Ishikawa (cell line): ENCODE results near the gene CERT1.

Experiments
- CEBPB ChIP-seq: IDR thresholded peaks from 2 replicates; pipeline ENCODE4 v1.6.1; 2012
- CREB1 ChIP-seq: IDR thresholded peaks from 2 replicates; pipeline ENCODE4 v1.6.1; 2012; ENCODE audit warnings: low read depth
- EGR1 ChIP-seq: IDR thresholded peaks from 2 replicates; pipeline ENCODE4 v1.6.1; 2012
- EP300 ChIP-seq: IDR thresholded peaks from 2 replicates; pipeline ENCODE4 v1.6.1; 2012; ENCODE audit warnings: borderline replicate concordance
- FOXM1 ChIP-seq: IDR thresholded peaks from 2 replicates; pipeline ENCODE4 v1.6.1; 2012; ENCODE audit warnings: low read depth, borderline replicate concordance
- NFIC ChIP-seq: IDR thresholded peaks from 2 replicates; pipeline ENCODE4 v1.6.1; 2012
- RAD21 ChIP-seq: IDR thresholded peaks from 2 replicates; pipeline ENCODE4 v1.6.1; 2012; ENCODE audit warnings: low read depth
- TAF1 ChIP-seq: IDR thresholded peaks from 2 replicates; pipeline ENCODE4 v1.6.1; 2012; ENCODE audit warnings: low read depth, mild to moderate bottlenecking
- TCF12 ChIP-seq: IDR thresholded peaks from 2 replicates; pipeline ENCODE4 v1.6.1; 2012; ENCODE audit warnings: low read depth
- TEAD4 ChIP-seq: IDR thresholded peaks from 2 replicates; pipeline ENCODE4 v1.6.1; 2012
- USF1 ChIP-seq: IDR thresholded peaks from 2 replicates; pipeline ENCODE4 v1.6.1; 2012
- YY1 ChIP-seq: IDR thresholded peaks from 2 replicates; pipeline ENCODE4 v1.6.1; 2012; ENCODE audit warnings: low read depth
- ZBTB7A ChIP-seq: IDR thresholded peaks from 2 replicates; pipeline ENCODE4 v1.6.1; 2012; ENCODE audit warnings: low read depth
- TF ChIP-seq, protein P1 (sequence below): IDR thresholded peaks from 2 replicates; pipeline ENCODE4 v1.6.1; 2012
- TF ChIP-seq, protein P2 (sequence below): IDR thresholded peaks from 2 replicates; pipeline ENCODE4 v1.6.1; 2012; ENCODE audit warnings: low read depth, mild to moderate bottlenecking

CERT1 gene

DNA sequence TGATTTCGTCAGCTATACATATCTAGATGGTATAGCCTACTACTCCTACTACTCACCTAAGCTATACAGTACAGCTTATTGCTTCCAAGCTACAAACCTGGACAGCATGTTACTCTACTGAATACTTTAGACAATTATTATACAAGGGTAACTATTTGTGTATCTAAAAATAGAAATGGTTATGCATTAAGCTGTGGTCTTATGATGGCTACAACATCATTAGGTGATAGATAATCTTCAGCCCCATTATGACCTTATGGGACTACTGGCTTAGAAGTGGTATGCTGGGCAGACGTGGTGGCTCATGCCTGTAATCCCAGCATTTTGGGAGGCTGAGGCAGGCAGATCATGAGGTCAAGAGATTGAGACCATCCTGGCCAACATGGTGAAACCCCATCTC, 40.2 kb downstream of the CERT1 start:
- TF ChIP-seq, protein P1, sequence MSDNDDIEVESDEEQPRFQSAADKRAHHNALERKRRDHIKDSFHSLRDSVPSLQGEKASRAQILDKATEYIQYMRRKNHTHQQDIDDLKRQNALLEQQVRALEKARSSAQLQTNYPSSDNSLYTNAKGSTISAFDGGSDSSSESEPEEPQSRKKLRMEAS = no peak
- no peak for TF ChIP-seq TEAD4

GRCh38 chr5:75469017-75469416, 42.4 kb downstream of the CERT1 start:
- TF ChIP-seq ZBTB7A (no peak), FOXM1 (no peak), USF1 (no peak), CEBPB (no peak), NFIC (no peak), TAF1 (no peak), EGR1 (no peak), TCF12 (no peak), CREB1 (no peak), RAD21 (no peak), TEAD4 (no peak), YY1 (no peak), EP300 (no peak)
- TF ChIP-seq, protein P2, sequence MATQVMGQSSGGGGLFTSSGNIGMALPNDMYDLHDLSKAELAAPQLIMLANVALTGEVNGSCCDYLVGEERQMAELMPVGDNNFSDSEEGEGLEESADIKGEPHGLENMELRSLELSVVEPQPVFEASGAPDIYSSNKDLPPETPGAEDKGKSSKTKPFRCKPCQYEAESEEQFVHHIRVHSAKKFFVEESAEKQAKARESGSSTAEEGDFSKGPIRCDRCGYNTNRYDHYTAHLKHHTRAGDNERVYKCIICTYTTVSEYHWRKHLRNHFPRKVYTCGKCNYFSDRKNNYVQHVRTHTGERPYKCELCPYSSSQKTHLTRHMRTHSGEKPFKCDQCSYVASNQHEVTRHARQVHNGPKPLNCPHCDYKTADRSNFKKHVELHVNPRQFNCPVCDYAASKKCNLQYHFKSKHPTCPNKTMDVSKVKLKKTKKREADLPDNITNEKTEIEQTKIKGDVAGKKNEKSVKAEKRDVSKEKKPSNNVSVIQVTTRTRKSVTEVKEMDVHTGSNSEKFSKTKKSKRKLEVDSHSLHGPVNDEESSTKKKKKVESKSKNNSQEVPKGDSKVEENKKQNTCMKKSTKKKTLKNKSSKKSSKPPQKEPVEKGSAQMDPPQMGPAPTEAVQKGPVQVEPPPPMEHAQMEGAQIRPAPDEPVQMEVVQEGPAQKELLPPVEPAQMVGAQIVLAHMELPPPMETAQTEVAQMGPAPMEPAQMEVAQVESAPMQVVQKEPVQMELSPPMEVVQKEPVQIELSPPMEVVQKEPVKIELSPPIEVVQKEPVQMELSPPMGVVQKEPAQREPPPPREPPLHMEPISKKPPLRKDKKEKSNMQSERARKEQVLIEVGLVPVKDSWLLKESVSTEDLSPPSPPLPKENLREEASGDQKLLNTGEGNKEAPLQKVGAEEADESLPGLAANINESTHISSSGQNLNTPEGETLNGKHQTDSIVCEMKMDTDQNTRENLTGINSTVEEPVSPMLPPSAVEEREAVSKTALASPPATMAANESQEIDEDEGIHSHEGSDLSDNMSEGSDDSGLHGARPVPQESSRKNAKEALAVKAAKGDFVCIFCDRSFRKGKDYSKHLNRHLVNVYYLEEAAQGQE = no peak
- TF ChIP-seq, protein P1 = no peak

GRCh38 chr5:75468593-75468992, 42.8 kb downstream of the CERT1 start:
- TF ChIP-seq FOXM1 (no peak), NFIC (no peak), EP300 (no peak), TEAD4 (no peak), TCF12 (no peak), ZBTB7A (no peak), TAF1 (no peak), YY1 (no peak), CREB1 (no peak), RAD21 (no peak), EGR1 (no peak), USF1 (no peak), CEBPB (no peak)
- TF ChIP-seq, protein P2 = no peak
- TF ChIP-seq, protein P1 = no peak

DNA sequence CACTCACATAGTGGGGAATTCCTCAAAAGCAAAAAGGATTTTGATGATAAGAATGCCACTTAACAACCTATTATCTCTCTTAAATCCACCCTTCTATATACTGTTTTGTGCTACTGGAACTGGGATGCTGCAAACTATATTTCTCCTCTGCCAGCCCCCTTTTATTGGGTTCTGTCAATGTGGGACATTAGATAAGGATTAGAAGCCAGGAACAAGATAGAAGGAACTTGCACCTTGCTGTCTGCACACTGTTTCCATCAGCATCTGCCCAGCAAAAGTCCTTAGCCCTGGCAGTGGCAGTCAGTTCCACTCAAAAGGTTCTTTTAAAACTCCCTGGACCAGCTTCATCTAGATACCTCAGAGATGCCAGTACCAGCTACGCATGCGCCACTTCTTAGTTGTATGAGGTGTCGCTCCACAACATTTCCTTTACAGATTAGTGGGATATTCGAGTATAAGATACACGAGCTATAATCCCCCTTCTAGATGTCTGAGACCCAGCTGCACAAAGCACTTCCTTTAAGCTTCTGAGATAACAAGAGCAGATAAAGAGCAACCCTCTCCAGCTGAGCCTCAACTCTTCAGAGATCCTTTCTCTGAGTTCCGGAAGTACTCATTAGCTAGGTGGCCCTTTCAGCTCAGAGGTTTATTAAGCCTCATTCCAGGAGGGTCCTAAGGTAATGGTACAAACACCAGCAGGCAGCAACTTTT, 45.3 kb downstream of the CERT1 start:
- no peak for TF ChIP-seq RAD21
- TF ChIP-seq YY1 = no peak
- no peak for TF ChIP-seq FOXM1
- no peak for TF ChIP-seq TEAD4
- TF ChIP-seq ZBTB7A = no peak
- TF ChIP-seq, protein P2 = no peak
- TF ChIP-seq EGR1 = no peak
- TF ChIP-seq, protein P1 = no peak
- TF ChIP-seq TCF12 = no peak
- TF ChIP-seq TAF1 = no peak
- TF ChIP-seq CREB1 = no peak
- no peak for TF ChIP-seq EP300
- no peak for TF ChIP-seq NFIC
- TF ChIP-seq CEBPB = no peak
- no peak for TF ChIP-seq USF1
